Measurements from ENCODE around the gene MAP2K7. TPM values are rescaled to one million over a fixed set of nuclear protein-coding genes. Genes with fewer than 3 reads are reported as not detected.

The MAP2K7 gene
- total RNA-seq, 1 donor: 21.5 TPM

GRCh38 chr19:7905859-7906258, 2.2 kb downstream of the MAP2K7 start:
- DNase-seq (ENCODE audit: low read depth in 2 of 3, low spot score in 2 of 3): no peak

GRCh38 chr19:7907122-7907521, 3.4 kb downstream of the MAP2K7 start:
- no peak for DNase-seq (ENCODE audit: low read depth in 2 of 3, low spot score in 2 of 3)

- no peak for DNase-seq (ENCODE audit: low read depth in 2 of 3, low spot score in 2 of 3)
Observed at GRCh38 chr19:7907544-7907943, 3.9 kb downstream of the MAP2K7 start.

- no peak for DNase-seq (ENCODE audit: low read depth in 2 of 3, low spot score in 2 of 3)
Observed at GRCh38 chr19:7908078-7908699, 4.5 kb downstream of the MAP2K7 start.

DNA sequence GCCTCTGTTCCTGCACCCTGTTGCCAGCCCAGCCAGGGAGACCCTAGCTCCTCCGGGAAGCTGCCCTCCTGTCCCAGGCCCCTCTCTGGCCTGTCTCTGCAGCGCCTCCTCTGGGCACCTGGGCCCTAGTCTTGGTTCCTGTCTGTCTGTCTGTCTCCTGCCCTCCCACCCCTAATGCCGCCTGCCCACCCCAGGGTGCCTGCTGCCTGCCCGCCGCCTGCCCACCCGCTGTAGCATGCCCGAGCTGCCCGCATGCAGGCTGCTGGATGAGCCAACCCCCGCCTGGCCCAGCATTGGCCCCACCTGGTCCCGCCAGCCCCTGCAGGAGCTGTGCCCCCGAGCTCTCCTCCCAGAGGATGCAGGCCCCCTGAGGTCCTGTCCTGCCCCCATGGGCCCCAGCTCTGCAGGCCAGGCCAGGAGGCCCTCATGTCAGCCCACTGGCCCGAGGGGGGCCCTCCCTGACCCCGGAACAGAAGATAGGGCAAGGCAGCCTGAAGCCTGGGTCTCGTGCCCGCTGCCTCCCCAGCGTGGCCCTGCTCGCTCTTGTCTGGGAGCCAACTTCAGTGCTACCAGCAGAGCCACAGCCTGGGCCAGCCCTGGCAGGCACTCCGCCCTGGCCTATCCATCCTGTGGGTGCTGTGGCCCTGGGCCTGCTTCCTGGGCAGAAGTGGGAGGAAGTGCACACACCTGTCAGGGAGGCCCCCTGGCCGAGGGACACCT, 5.2 kb downstream of the MAP2K7 start:
- DNase-seq (ENCODE audit: low read depth in 2 of 3, low spot score in 2 of 3): no peak

DNA sequence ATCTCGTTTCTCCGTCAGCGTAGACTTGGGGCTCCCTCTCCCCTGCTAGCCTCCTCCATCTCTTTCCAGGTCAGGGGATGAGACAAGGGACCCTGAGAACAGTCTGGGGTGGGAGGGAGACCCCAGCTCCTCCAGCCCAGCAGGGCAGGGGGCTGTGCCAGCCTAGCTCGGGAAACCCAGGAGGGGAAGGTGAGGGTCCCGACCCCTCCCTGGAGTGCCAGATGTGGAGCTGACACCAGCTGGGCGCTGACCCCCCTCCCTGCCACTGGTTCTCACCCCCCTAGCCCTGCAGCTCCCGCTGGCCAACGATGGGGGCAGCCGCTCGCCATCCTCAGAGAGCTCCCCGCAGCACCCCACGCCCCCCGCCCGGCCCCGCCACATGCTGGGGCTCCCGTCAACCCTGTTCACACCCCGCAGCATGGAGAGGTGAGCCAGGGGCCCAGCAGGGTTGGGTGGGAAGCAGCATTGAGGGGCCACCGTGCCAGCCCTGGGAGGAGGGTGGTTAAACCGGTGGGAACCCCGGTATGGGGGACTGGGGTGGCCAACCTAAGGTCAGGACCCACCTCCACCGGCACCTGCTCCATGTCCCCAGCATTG, 5.9 kb downstream of the MAP2K7 start:
- no peak for DNase-seq (ENCODE audit: low read depth in 2 of 3, low spot score in 2 of 3)

DNA sequence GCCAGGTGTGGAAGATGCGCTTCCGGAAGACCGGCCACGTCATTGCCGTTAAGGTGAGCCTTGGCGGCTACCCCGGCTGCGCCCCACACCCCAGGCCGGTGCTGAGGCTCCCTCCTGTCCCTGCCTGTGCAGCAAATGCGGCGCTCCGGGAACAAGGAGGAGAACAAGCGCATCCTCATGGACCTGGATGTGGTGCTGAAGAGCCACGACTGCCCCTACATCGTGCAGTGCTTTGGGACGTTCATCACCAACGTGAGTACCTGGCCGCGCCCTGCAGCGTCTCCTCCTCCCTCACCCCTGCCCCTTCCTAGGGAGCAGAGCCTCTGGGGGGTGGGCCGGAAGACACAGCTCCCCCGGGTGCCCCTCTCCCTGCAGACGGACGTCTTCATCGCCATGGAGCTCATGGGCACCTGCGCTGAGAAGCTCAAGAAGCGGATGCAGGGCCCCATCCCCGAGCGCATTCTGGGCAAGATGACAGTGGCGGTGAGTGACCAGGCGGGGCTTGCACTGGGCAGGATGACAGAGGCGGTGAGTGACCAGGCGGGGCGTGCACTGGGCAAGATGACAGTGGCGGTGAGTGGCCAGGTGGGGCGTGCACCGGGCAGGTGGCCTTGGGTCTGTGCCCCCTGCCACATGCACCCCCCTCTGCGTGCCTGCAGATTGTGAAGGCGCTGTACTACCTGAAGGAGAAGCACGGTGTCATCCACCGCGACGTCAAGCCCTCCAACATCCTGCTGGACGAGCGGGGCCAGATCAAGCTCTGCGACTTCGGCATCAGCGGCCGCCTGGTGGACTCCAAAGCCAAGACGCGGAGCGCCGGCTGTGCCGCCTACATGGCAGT, 6.9 kb downstream of the MAP2K7 start:
- DNase-seq (ENCODE audit: low read depth in 2 of 3, low spot score in 2 of 3): no peak

DNA sequence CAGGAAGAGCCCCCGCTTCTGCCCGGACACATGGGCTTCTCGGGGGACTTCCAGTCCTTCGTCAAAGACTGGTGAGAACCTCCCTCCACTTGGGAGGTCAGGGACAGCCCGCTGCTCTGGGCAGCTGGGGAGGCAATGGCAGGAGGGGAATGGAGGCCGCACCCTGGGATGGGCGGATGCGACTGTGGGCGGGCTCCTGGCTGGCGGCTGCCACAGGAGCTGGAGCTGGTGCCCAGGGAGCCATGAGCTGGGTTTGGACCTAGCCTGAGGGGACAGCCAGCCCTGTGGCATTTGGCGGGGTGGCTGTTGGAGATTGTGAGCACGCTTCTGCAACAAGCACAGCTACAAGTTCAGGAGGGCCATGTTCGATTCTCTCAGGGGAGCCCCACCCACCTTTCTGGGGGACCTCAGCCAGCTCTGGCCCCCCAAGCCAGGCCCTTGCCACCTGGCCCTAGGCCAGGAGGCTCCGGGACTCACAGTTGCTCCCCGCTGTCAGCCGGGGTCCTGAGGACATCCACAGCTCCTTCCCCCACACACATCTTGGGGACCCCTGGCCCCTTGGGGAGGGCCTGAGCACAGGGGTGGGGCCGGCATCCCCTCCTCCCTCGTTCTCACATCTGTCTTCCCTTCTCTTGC, 7.9 kb downstream of the MAP2K7 start:
- DNase-seq (ENCODE audit: low read depth in 2 of 3, low spot score in 2 of 3): no peak

DNA sequence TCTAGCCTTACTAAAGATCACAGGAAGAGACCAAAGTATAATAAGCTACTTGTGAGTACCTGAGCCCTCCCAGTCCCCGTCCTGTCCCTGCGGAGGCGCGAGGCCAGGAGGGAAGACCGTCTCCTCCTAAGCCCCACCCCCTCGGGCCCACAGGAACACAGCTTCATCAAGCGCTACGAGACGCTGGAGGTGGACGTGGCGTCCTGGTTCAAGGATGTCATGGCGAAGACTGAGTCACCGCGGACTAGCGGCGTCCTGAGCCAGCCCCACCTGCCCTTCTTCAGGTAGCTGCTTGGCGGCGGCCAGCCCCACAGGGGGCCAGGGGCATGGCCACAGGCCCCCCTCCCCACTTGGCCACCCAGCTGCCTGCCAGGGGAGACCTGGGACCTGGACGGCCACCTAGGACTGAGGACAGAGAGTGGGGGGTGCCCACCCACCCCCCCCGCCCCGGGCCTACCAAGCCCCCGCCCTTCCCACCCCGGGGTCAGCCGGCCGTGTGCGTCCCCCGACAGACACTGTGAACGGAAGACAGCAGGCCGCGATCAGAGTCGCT, 8.5 kb downstream of the MAP2K7 start:
- DNase-seq (ENCODE audit: low read depth in 2 of 3, low spot score in 2 of 3): no peak

DNA sequence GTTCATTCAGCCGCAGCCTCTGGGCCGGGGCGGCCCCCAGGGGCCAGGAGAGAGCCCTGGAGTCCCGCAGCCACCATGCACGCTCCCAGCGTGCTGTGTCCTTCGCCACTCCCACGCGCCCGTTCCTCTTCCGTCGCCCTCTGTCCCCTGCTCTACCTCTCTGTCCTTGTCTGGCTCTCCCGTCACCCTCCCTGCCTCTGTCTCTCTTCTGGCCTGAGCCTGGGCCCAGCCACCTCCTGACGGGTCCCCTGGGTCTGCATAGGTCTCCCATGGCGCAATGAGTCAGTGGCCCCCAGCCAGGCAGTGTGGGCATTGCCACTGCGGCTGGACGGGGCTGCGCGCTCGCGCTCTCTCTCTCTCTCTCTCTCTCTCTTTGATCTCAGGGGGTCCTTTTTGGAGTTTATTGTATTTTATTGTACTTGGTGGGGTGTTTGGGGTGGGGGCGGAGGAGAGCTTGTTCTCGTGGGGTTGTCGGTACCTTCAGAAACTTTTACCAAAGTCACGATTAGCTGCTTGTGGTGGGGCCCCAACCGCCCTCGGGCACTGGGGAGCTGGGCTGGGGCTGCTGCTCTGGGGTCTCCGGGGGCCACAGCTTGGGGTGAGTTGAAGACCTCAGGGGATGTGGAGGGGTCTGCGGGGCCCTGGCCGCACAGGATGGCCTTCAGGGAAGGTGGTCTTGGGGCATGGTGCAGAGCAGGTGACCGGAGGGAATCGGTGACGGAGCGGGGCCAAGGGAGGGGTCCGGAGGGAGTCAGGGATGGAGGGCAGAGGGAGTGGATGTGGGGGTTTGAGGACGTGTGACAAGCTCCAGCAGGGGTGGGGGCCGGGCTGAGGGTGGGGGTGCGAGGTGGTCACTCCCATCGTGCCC, 9.3 kb downstream of the MAP2K7 start:
- no peak for DNase-seq (ENCODE audit: low read depth in 2 of 3, low spot score in 2 of 3)

DNA sequence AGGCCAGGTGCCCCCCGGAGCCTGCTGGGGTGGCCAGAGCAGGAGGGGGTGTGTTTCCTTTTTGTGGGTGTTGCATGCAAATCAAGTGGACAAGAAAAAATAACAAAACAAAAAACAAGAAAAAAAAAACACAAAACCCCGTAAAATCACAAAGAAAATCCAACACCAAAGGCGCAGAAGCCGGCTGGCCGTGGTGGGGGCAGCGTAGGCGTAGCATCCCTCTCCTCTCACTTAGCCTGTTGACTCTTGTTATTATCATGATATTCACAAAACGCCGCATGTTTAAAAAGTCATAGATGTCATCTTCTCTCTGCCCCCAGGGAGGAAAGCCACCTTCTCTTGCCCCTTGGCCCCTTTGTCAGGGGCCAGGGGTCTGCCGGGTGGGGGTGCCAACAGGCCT, 10.0 kb downstream of the MAP2K7 start:
- no peak for DNase-seq (ENCODE audit: low read depth in 2 of 3, low spot score in 2 of 3)

GRCh38 chr19:7914099-7914498, 10.4 kb downstream of the MAP2K7 start:
- DNase-seq (ENCODE audit: low read depth in 2 of 3, low spot score in 2 of 3): no peak

GRCh38 chr19:7914598-7915045, 10.9 kb downstream of the MAP2K7 start, which contains the start of gene TGFBR3L:
Gene TGFBR3L, plus strand, starts transcription at chr19:7914830.
- no peak for DNase-seq (ENCODE audit: low read depth in 2 of 3, low spot score in 2 of 3)

DNA sequence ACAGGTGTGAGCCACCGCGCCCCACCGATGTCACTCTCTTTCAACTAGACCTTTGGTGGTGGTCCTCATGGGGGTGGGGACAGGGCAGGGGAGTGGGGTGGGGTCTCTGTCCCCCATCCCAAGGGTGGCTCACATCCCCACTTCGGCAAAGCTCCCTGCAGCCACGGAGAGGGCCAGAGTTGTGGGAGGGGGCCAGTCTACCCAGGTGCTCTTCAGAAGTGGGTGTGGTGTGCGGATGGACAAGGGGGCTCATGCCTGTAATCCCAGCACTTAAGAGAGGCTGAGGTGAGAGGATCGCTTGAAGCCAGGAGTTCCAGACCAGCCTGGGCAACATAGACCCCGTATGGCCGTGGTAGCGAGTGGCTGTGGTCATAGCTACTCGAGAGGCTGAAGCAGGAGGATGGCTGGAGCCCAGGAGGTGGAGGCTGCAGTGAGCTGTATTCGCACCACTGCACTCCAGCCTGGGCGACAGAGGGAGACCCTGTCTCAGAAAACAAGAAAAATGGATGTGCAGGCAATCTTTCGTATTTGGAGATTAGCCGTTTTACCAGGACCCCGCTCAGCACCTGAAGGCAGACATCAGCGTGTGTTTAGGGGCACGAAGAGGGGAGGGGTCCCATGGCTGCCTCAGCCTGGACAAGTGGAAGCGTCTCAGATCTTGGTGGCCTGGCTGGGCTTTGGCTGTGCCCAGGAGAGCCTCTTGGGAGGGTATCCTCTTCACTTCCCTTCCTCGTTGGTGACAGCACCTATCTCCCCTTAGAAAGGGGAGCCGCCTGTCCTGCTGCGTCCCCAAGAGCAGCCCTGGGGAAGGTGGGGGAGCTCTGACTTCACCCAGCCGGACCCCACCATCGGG, 11.8 kb downstream of the MAP2K7 start:
- no peak for DNase-seq (ENCODE audit: low read depth in 2 of 3, low spot score in 2 of 3)

- no peak for DNase-seq (ENCODE audit: low read depth in 2 of 3, low spot score in 2 of 3)
Observed at GRCh38 chr19:7916103-7916954, 12.7 kb downstream of the MAP2K7 start.

GRCh38 chr19:7916955-7917266, 13.2 kb downstream of the MAP2K7 start:
- no peak for DNase-seq (ENCODE audit: low read depth in 2 of 3, low spot score in 2 of 3)

DNA sequence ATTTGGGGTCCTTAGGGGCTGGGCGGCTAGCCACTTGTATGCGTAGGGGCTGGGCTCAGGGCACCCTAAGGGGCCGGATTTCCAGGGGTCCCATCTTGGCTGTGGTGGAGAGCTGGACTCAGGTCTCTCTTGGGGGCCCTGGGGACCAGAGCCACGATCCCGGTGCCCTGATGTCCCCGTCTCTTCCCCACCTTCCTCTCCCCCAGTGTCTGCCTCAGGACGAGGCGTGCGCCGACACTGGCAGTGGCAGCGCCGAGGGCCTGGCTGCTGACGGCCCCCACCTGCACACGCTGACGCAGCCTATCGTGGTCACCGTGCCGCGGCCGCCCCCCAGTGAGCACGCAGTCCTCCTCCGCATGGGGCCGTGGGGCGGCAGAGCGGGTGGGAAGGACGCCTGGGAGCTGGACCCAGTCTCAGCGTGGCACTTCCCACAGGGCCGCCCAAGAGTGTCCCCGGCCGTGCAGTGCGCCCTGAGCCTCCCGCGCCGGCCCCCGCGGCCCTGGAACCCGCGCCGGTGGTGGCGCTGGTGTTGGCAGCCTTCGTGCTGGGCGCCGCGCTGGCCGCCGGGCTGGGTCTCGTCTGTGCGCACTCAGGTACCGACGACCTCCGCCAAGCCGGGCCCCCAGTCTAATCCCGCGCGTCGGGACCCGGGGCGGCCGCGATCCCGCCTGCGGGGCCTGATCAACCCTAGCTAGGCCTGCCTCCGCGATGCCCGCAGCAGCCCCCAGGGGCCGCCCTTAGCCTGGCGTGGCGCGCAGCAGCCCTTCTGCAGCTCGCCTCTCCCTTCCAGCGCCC, 13.8 kb downstream of the MAP2K7 start:
- DNase-seq (ENCODE audit: low read depth in 2 of 3, low spot score in 2 of 3): peak in 2 of 3 donors; percentile 73 to 74

Data from hematopoietic multipotent progenitor cell (in vitro differentiated cells).